Measurements from ENCODE around the gene LMBRD2.
"Not testable (repeated sequence)": the region's sequence is repeated elsewhere in the genome, so short reads cannot be mapped to it uniquely, and the experiment has no call there.

LMBRD2 gene

DNA sequence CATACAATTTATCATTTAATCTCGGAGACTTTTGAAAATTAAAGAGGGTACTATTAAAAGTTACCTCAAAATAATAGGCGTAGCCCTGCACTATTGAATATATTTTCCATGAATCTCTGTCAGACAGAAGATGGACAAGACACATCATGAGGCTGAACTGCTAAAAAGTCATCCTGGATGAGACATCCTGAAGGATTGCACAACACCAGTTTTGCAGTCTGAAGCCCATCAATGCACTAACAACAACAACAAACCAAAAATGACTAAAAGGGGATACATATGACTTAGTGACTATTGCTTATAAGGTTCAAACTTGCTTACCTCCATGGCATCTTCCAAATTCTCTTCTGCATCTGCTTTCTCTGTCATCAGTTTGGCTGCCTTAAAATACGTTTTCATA lies 15.7 kb downstream of the LMBRD2 start:
- Histone ChIP-seq H3K27ac (ENCODE audit: low read length) (no peak overlapping the region), H3K36me3 (replicated peaks; ENCODE audit: insufficient read depth, low read length) (no peaks in the 10 kb centered on the region)
- DNase-seq = no peak

DNA sequence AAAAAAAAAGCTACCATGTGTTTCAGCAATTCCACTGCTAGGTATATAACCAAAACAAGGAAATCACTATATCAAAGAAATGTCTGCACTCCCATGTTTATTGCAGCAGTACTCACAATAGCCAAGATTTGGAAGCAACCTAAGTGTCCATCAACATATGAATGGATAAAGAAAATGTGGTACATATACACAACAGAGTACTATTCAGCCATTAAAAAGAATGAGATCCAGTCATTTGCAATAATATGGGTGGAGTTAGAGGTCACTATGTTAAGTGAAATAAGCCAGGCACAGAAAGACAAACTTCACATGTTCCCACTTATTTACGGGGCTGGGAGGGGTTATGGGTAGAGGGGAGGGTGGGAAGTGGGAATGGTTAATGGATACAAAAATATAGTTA lies 18.7 kb downstream of the LMBRD2 start:
- not testable (repeated sequence) for H3K9me3 ChIP-seq (replicated peaks; ENCODE audit: insufficient read depth, low read length); H3K4me2 ChIP-seq (ENCODE audit: low read depth, low read length); H3K9me2 ChIP-seq (replicated peaks; ENCODE audit: insufficient read depth, low read length); H3F3A ChIP-seq (ENCODE audit: insufficient read depth, low read length); H3K4me1 ChIP-seq (ENCODE audit: low read length); H3K79me2 ChIP-seq (ENCODE audit: low read length); H3K27ac ChIP-seq (ENCODE audit: low read length); H3K9ac ChIP-seq (ENCODE audit: low read length); H3K36me3 ChIP-seq (replicated peaks; ENCODE audit: insufficient read depth, low read length); H4K20me1 ChIP-seq (ENCODE audit: insufficient read depth, low read length); DNase-seq; H2AFZ ChIP-seq (ENCODE audit: low read length); H3K4me3 ChIP-seq (ENCODE audit: low read length); H3K27me3 ChIP-seq (replicated peaks; ENCODE audit: insufficient read depth, low read length)

More for the DNA sequence above, 15.7 kb downstream of the LMBRD2 start:
- no peak overlapping the region for H3K9ac ChIP-seq (ENCODE audit: low read length)
- no peak overlapping the region for H3K4me2 ChIP-seq (ENCODE audit: low read depth, low read length)
- TF ChIP-seq EZH2phosphoT487 (IDR thresholded peaks at IDR 0.05; ENCODE audit: low read length) (no peak), EZH2 (optimal IDR thresholded peaks at IDR 0.05; ENCODE audit: low read depth, low read length) (no peak)
- TF ChIP-seq, protein P1, sequence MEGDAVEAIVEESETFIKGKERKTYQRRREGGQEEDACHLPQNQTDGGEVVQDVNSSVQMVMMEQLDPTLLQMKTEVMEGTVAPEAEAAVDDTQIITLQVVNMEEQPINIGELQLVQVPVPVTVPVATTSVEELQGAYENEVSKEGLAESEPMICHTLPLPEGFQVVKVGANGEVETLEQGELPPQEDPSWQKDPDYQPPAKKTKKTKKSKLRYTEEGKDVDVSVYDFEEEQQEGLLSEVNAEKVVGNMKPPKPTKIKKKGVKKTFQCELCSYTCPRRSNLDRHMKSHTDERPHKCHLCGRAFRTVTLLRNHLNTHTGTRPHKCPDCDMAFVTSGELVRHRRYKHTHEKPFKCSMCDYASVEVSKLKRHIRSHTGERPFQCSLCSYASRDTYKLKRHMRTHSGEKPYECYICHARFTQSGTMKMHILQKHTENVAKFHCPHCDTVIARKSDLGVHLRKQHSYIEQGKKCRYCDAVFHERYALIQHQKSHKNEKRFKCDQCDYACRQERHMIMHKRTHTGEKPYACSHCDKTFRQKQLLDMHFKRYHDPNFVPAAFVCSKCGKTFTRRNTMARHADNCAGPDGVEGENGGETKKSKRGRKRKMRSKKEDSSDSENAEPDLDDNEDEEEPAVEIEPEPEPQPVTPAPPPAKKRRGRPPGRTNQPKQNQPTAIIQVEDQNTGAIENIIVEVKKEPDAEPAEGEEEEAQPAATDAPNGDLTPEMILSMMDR (IDR thresholded peaks at IDR 0.05; ENCODE audit: low read length) = no peak
- H3K4me1 ChIP-seq (ENCODE audit: low read length) = no peaks in the 10 kb centered on the region
- H3K27me3 ChIP-seq (replicated peaks; ENCODE audit: insufficient read depth, low read length) = no peaks in the 10 kb centered on the region
- no peaks in the 10 kb centered on the region for H4K20me1 ChIP-seq (ENCODE audit: insufficient read depth, low read length)
- H3K9me2 ChIP-seq (replicated peaks; ENCODE audit: insufficient read depth, low read length) = no peaks in the 10 kb centered on the region
- H3K9me3 ChIP-seq (replicated peaks; ENCODE audit: insufficient read depth, low read length) = no peaks in the 10 kb centered on the region
- no peak overlapping the region for H2AFZ ChIP-seq (ENCODE audit: low read length)
- no peak overlapping the region for H3K4me3 ChIP-seq (ENCODE audit: low read length)
- H3K79me2 ChIP-seq (ENCODE audit: low read length) = no peaks in the 10 kb centered on the region
- H3F3A ChIP-seq (ENCODE audit: insufficient read depth, low read length) = no peaks in the 10 kb centered on the region

DNA sequence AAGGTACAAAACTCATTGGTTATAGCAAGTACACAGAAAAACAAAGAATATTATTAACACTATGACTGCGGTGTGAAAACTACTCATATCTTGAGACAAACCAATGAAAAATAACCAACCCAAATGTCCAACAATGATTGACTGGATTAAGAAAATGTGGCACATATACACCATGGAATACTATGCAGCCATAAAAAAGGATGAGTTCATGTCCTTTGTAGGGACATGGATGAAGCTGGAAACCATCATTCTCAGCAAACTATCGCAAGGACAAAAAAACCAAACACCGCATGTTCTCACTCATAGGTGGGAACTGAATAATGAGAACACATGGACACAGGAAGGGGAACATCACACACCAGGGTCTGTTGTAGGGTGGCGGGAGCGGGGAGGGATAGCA lies 22.0 kb downstream of the LMBRD2 start:
- H3K27me3 ChIP-seq (replicated peaks; ENCODE audit: insufficient read depth, low read length); H3K27ac ChIP-seq (ENCODE audit: low read length); H2AFZ ChIP-seq (ENCODE audit: low read length); H4K20me1 ChIP-seq (ENCODE audit: insufficient read depth, low read length); DNase-seq; H3K4me1 ChIP-seq (ENCODE audit: low read length); H3K4me3 ChIP-seq (ENCODE audit: low read length); H3K36me3 ChIP-seq (replicated peaks; ENCODE audit: insufficient read depth, low read length); H3K9me3 ChIP-seq (replicated peaks; ENCODE audit: insufficient read depth, low read length); H3K9me2 ChIP-seq (replicated peaks; ENCODE audit: insufficient read depth, low read length); H3K79me2 ChIP-seq (ENCODE audit: low read length); H3F3A ChIP-seq (ENCODE audit: insufficient read depth, low read length); H3K4me2 ChIP-seq (ENCODE audit: low read depth, low read length); H3K9ac ChIP-seq (ENCODE audit: low read length): not testable (repeated sequence)

DNA sequence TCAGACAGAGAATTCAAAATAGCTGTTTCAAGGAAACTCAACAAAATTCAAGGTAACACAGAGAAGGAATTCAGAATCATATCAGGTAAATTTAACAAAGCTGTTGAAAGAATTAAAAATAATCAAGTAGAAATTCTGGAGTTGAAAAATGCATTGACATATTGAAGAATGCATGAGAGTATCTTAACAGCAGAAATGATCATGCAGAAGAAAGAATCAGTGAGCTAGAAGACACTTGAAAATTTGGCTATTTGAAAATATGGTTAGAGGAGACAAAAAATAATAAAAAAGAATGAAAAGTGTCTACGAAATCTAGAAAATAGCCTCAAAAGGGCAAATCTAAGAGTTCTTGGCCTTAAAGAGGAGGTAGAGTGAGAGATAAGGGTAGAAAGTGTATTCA lies 22.9 kb downstream of the LMBRD2 start:
- no peaks in the 10 kb centered on the region for H3K4me1 ChIP-seq (ENCODE audit: low read length)
- no peak overlapping the region for H3K9ac ChIP-seq (ENCODE audit: low read length)

More for the DNA sequence above, 22.9 kb downstream of the LMBRD2 start:
- H3K79me2 ChIP-seq (ENCODE audit: low read length) = no peaks in the 10 kb centered on the region
- no peak for DNase-seq
- no peak overlapping the region for H2AFZ ChIP-seq (ENCODE audit: low read length)
- H4K20me1 ChIP-seq (ENCODE audit: insufficient read depth, low read length) = no peaks in the 10 kb centered on the region
- no peaks in the 10 kb centered on the region; the same call in 1 of the 2 replicates for H3K36me3 ChIP-seq (replicated peaks; ENCODE audit: insufficient read depth, low read length)
- no peak overlapping the region for H3K4me3 ChIP-seq (ENCODE audit: low read length)
- TF ChIP-seq, protein P1 (IDR thresholded peaks at IDR 0.05; ENCODE audit: low read length) = no peak
- no peak for TF ChIP-seq EZH2phosphoT487 (IDR thresholded peaks at IDR 0.05; ENCODE audit: low read length)
- no peak for TF ChIP-seq EZH2 (optimal IDR thresholded peaks at IDR 0.05; ENCODE audit: low read depth, low read length)
- H3K27me3 ChIP-seq (replicated peaks; ENCODE audit: insufficient read depth, low read length) = no peaks in the 10 kb centered on the region
- H3K4me2 ChIP-seq (ENCODE audit: low read depth, low read length) = no peak overlapping the region
- H3K9me2 ChIP-seq (replicated peaks; ENCODE audit: insufficient read depth, low read length) = no peaks in the 10 kb centered on the region
- no peaks in the 10 kb centered on the region for H3F3A ChIP-seq (ENCODE audit: insufficient read depth, low read length)
- no peak overlapping the region for H3K27ac ChIP-seq (ENCODE audit: low read length)
- H3K9me3 ChIP-seq (replicated peaks; ENCODE audit: insufficient read depth, low read length) = no peaks in the 10 kb centered on the region
